Measurements from ENCODE around the gene ACAD8. TPM values are rescaled to one million over a fixed set of nuclear protein-coding genes. Genes with fewer than 3 reads are reported as not detected.
A peak's percentile ranks its signal among the peaks of the same experiment; 100 is the strongest.

Gene ACAD8
- total RNA-seq, 1 donor from 2014 or later, result 20.0 TPM

GRCh38 chr11:134243913-134244312 lies 9.5 kb upstream of the ACAD8 start:
- Histone ChIP-seq H3K4me3 (ENCODE audit: low read depth, low read length) (no peak overlapping the region), H3K27me3 (ENCODE audit: control insufficient read depth, insufficient read depth, low read length) (no peaks in the 10 kb centered on the region), H3K36me3 (ENCODE audit: control insufficient read depth, insufficient read depth, low read length) (peaks cover 2% of the 10 kb centered on the region)
- TF ChIP-seq CTCF (IDR thresholded peaks at IDR 0.05; ENCODE audit: insufficient read depth, low read length, poor library complexity, severe bottlenecking), result no peak
- DNase-seq (ENCODE audit: low read depth), result no peak

GRCh38 chr11:134244593-134244992 lies 8.8 kb upstream of the ACAD8 start:
- no peak overlapping the region for H3K4me3 ChIP-seq (ENCODE audit: low read depth, low read length)
- peak; percentile 62 for TF ChIP-seq CTCF (IDR thresholded peaks at IDR 0.05; ENCODE audit: insufficient read depth, low read length, poor library complexity, severe bottlenecking)
- H3K27me3 ChIP-seq (ENCODE audit: control insufficient read depth, insufficient read depth, low read length), result no peaks in the 10 kb centered on the region
- peaks cover 2% of the 10 kb centered on the region for H3K36me3 ChIP-seq (ENCODE audit: control insufficient read depth, insufficient read depth, low read length)
- DNase-seq (ENCODE audit: low read depth), result no peak

- Histone ChIP-seq H3K36me3 (ENCODE audit: control insufficient read depth, insufficient read depth, low read length) (peaks cover 2% of the 10 kb centered on the region), H3K4me3 (ENCODE audit: low read depth, low read length) (no peak overlapping the region), H3K27me3 (ENCODE audit: control insufficient read depth, insufficient read depth, low read length) (no peaks in the 10 kb centered on the region)
- DNase-seq (ENCODE audit: low read depth), result no peak
- no peak for TF ChIP-seq CTCF (IDR thresholded peaks at IDR 0.05; ENCODE audit: insufficient read depth, low read length, poor library complexity, severe bottlenecking)
Measured at GRCh38 chr11:134245434-134245833, 7.9 kb upstream of the ACAD8 start.

GRCh38 chr11:134246100-134246499 lies 7.3 kb upstream of the ACAD8 start:
- Histone ChIP-seq H3K4me3 (ENCODE audit: low read depth, low read length) (no peak overlapping the region), H3K36me3 (ENCODE audit: control insufficient read depth, insufficient read depth, low read length) (peaks cover 2% of the 10 kb centered on the region), H3K27me3 (ENCODE audit: control insufficient read depth, insufficient read depth, low read length) (no peaks in the 10 kb centered on the region)
- TF ChIP-seq CTCF (IDR thresholded peaks at IDR 0.05; ENCODE audit: insufficient read depth, low read length, poor library complexity, severe bottlenecking), result no peak
- DNase-seq (ENCODE audit: low read depth), result no peak

GRCh38 chr11:134246678-134247077 lies 6.7 kb upstream of the ACAD8 start:
- Histone ChIP-seq H3K4me3 (ENCODE audit: low read depth, low read length) (no peak overlapping the region), H3K36me3 (ENCODE audit: control insufficient read depth, insufficient read depth, low read length) (no peaks in the 10 kb centered on the region), H3K27me3 (ENCODE audit: control insufficient read depth, insufficient read depth, low read length) (no peaks in the 10 kb centered on the region)
- TF ChIP-seq CTCF (IDR thresholded peaks at IDR 0.05; ENCODE audit: insufficient read depth, low read length, poor library complexity, severe bottlenecking), result no peak
- DNase-seq (ENCODE audit: low read depth), result no peak

- Histone ChIP-seq H3K4me3 (ENCODE audit: low read depth, low read length) (no peak overlapping the region), H3K27me3 (ENCODE audit: control insufficient read depth, insufficient read depth, low read length) (no peaks in the 10 kb centered on the region), H3K36me3 (ENCODE audit: control insufficient read depth, insufficient read depth, low read length) (no peaks in the 10 kb centered on the region)
- DNase-seq (ENCODE audit: low read depth), result no peak
- TF ChIP-seq CTCF (IDR thresholded peaks at IDR 0.05; ENCODE audit: insufficient read depth, low read length, poor library complexity, severe bottlenecking), result no peak
Measured at GRCh38 chr11:134248910-134249480, 4.4 kb upstream of the ACAD8 start.
